ENCODE results near the gene VPS13A. TPM values are rescaled to one million over a fixed set of nuclear protein-coding genes. Genes with fewer than 3 reads are reported as not detected.

Gene VPS13A
- total RNA-seq, 1 donor from 2014 or later, result 18.8 TPM

DNA sequence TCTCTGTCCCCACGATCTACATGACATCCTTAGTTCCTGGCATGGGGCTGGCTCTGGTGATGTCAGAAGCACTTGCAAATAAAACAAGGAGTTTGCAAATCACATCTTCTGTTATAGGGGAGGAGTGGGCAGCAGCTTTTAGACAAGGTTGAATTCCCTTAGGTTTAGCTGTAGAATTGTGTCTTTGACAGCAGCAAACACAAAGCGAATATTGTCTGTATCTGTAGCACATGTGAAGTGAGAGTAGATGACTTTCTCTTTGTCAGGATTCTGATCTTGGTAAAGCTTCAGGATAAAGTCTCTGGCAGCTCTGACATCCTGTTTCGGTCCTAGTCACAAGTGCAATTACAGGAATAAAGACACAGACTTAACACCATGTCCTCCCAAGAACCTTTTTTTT is 246.5 kb downstream of the VPS13A start:
- TF ChIP-seq, protein P1, sequence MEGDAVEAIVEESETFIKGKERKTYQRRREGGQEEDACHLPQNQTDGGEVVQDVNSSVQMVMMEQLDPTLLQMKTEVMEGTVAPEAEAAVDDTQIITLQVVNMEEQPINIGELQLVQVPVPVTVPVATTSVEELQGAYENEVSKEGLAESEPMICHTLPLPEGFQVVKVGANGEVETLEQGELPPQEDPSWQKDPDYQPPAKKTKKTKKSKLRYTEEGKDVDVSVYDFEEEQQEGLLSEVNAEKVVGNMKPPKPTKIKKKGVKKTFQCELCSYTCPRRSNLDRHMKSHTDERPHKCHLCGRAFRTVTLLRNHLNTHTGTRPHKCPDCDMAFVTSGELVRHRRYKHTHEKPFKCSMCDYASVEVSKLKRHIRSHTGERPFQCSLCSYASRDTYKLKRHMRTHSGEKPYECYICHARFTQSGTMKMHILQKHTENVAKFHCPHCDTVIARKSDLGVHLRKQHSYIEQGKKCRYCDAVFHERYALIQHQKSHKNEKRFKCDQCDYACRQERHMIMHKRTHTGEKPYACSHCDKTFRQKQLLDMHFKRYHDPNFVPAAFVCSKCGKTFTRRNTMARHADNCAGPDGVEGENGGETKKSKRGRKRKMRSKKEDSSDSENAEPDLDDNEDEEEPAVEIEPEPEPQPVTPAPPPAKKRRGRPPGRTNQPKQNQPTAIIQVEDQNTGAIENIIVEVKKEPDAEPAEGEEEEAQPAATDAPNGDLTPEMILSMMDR (IDR thresholded peaks at IDR 0.05), result no peak
- H3K9me3 ChIP-seq, result no peaks in the 10 kb centered on the region
- intact Hi-C loops (cut with DNase I), result no loop called here

GRCh38 chr9:77424993-77425392 is 247.7 kb downstream of the VPS13A start:
- Histone ChIP-seq H3K9me3 (no peaks in the 10 kb centered on the region), H3K27me3 (no peaks in the 10 kb centered on the region), H3K36me3 (no peaks in the 10 kb centered on the region), H3K27ac (no peak overlapping the region), H3K4me3 (no peak overlapping the region), H3K4me1 (no peaks in the 10 kb centered on the region)
- intact Hi-C loops (cut with DNase I), result no loop called here
- TF ChIP-seq, protein P1 (IDR thresholded peaks at IDR 0.05), result no peak
- DNase-seq (ENCODE audit: low spot score in 2 of 2), result no peak

More for the DNA sequence above, 246.5 kb downstream of the VPS13A start:
- Histone ChIP-seq H3K27ac (no peak overlapping the region), H3K36me3 (no peaks in the 10 kb centered on the region), H3K4me1 (no peaks in the 10 kb centered on the region), H3K27me3 (no peaks in the 10 kb centered on the region), H3K4me3 (no peak overlapping the region)
- DNase-seq (ENCODE audit: low spot score in 2 of 2), result no peak

DNA sequence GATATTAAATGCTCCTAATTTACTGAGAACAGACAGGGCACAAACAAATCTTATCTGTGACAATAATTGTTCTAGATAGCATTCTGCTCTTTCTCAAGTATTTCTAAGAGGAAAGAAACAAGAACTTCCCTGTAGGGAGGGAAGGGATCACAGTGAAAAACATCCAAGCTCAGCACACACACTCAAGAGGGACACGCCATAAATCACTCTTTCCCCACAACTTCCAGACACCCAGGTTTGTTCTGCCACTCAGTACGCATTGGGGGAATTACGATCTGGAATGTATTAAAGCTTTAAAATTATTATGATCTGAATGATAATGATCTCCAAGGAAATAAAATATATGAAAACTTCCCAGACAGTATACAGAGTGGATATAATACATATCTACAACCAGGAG is 249.4 kb downstream of the VPS13A start:
- no peak overlapping the region for H3K4me3 ChIP-seq
- no peak for DNase-seq (ENCODE audit: low spot score in 2 of 2)
- H3K9me3 ChIP-seq, result no peaks in the 10 kb centered on the region
- TF ChIP-seq, protein P1 (IDR thresholded peaks at IDR 0.05), result no peak
- intact Hi-C loops (cut with DNase I), result no loop called here
- no peaks in the 10 kb centered on the region for H3K36me3 ChIP-seq
- H3K27ac ChIP-seq, result no peak overlapping the region
- H3K27me3 ChIP-seq, result no peaks in the 10 kb centered on the region
- H3K4me1 ChIP-seq, result no peaks in the 10 kb centered on the region

GRCh38 chr9:77427256-77427927 is 250.1 kb downstream of the VPS13A start:
- intact Hi-C loops (cut with DNase I), result no loop called here
- H3K9me3 ChIP-seq, result no peaks in the 10 kb centered on the region
- TF ChIP-seq, protein P1 (IDR thresholded peaks at IDR 0.05), result no peak
- H3K36me3 ChIP-seq, result no peaks in the 10 kb centered on the region
- H3K27me3 ChIP-seq, result no peaks in the 10 kb centered on the region
- DNase-seq (ENCODE audit: low spot score in 2 of 2), result no peak
- H3K27ac ChIP-seq, result no peak overlapping the region
- no peaks in the 10 kb centered on the region for H3K4me1 ChIP-seq
- no peak overlapping the region for H3K4me3 ChIP-seq

GRCh38 chr9:77429928-77430327 is 252.6 kb downstream of the VPS13A start:
- Histone ChIP-seq H3K4me3 (no peak overlapping the region), H3K4me1 (no peaks in the 10 kb centered on the region), H3K9me3 (no peaks in the 10 kb centered on the region), H3K27me3 (no peaks in the 10 kb centered on the region), H3K27ac (no peak overlapping the region), H3K36me3 (no peaks in the 10 kb centered on the region)
- TF ChIP-seq, protein P1 (IDR thresholded peaks at IDR 0.05), result no peak
- DNase-seq (ENCODE audit: low spot score in 2 of 2), result no peak
- intact Hi-C loops (cut with DNase I), result loop anchor here (5.0 kb wide), 3 partner anchors 322 to 692 kb away; no protein-coding TSS in a partner anchor

All from ascending aorta (tissue), 2 donors.